Motor neuron (in vitro differentiated cells): ENCODE measurements around the gene LRRC59. TPM values are rescaled to one million over a fixed set of nuclear protein-coding genes. Genes with fewer than 3 reads are reported as not detected.
"Not testable (repeated sequence)": the region's sequence is repeated elsewhere in the genome, so short reads cannot be mapped to it uniquely, and the experiment has no call there.

Source experiments
- ATAC-seq, 8 experiments: fragments of 200-7000 bp; cut with Tn5 transposase; replicated peaks in 6 of 8; 2 replicates each; pipeline ENCODE4 v1.8.0; 2021; ENCODE audit warnings: mild to moderate bottlenecking in 8 of 8, moderate library complexity in 8 of 8
- H3K27ac ChIP-seq, 2 donors: fragments of 250-450 bp; sonication (Bioruptor Pico); 2 replicates each; pipeline ENCODE4 v1.9.0; 2021; ENCODE audit warnings: antibody characterized with exemption in 2 of 2, mild to moderate bottlenecking in 2 of 2, moderate library complexity in 1 of 2
- H3K4me1 ChIP-seq, 2 donors: fragments of 250-450 bp; sonication (Bioruptor Pico); replicated peaks in 1 of 2; 2 replicates each; pipeline ENCODE4 v1.6.1; 2021; ENCODE audit warnings: antibody characterized with exemption in 2 of 2, mild to moderate bottlenecking in 2 of 2, moderate library complexity in 1 of 2
- H3K4me3 ChIP-seq, 5 donors: fragments of 250-450 bp; sonication (Bioruptor Pico); 2 replicates each; pipeline ENCODE4 v1.9.0; 2021; ENCODE audit warnings: antibody characterized with exemption in 5 of 5, mild to moderate bottlenecking in 5 of 5, moderate library complexity in 4 of 5
- WGBS, 10 experiments: fragments of 450-650 bp; shearing (Covaris generic); methylation state at CpG; one replicate each; pipeline ENCODE4 v1.0.0; 2022; 5-methylcytosine and 5-hydroxymethylcytosine counted together
- in situ Hi-C, 9 experiments: fragments of 400-800 bp; cut with MboI; loops; one replicate each; pipeline ENCODE4 v1.15.0; 2021; ENCODE audit warnings: low sequenced_read_pairs in 9 of 9, low pct_unique_long_range_greater_than_20kb in 2 of 9; ENCODE audit not compliant: unreplicated experiment in 9 of 9
- total RNA-seq, 8 experiments: library from RNA; unstranded; fragments of 300-600 nt; gene quantifications; 2 replicates each; pipeline versions ENCODE4 v1.2.3 to v1.2.4, GENCODE V29; 2022

LRRC59 gene
- total RNA-seq, 8 experiments from 2014 or later = 44.5 to 143 (median 74.3) TPM

GRCh38 chr17:50421308-50422051, 24.2 kb upstream of the LRRC59 start:
- peak in 2 of 8 experiments; percentile 12 to 25 for ATAC-seq

GRCh38 chr17:50420419-50421112, 23.2 kb upstream of the LRRC59 start:
- peak in 2 of 8 experiments; percentile 37 to 73 for ATAC-seq
- no peak overlapping the region for H3K27ac ChIP-seq
- 0 to 100% (median 86%) methylated on average over 1 to 5 of the region's 6 CpGs; no CpG with 5 or more reads in 2 of the 10 experiments for WGBS, 10 experiments
- H3K4me3 ChIP-seq = no peak overlapping the region
- H3K4me1 ChIP-seq = peaks cover 13 to 15% of the 10 kb centered on the region in 2 donors
- in situ Hi-C loops = no loop called here

More at GRCh38 chr17:50421308-50422051, 24.2 kb upstream of the LRRC59 start:
- H3K4me1 ChIP-seq = peaks cover 18% of the 10 kb centered on the region in 2 donors
- in situ Hi-C loops = no loop called here
- no peak overlapping the region for H3K4me3 ChIP-seq
- 11 to 94% (median 66%) methylated on average over 2 to 3 of the region's 3 CpGs; no CpG with 5 or more reads in 1 of the 10 experiments for WGBS, 10 experiments
- no peak overlapping the region for H3K27ac ChIP-seq

GRCh38 chr17:50419577-50419976, 22.3 kb upstream of the LRRC59 start:
- H3K27ac ChIP-seq, ATAC-seq, H3K4me3 ChIP-seq, in situ Hi-C loops: not testable (repeated sequence)
- H3K4me1 ChIP-seq = peaks cover 8 to 11% of the 10 kb centered on the region in 2 donors
- WGBS, 10 experiments = 81 to 100% (median 92%) methylated on average over 1 to 6 of the region's 10 CpGs; no CpG with 5 or more reads in 2 of the 10 experiments

GRCh38 chr17:50414808-50415207, 17.5 kb upstream of the LRRC59 start:
- ATAC-seq = no peak
- WGBS, 10 experiments = 20 to 73% (median 66%) methylated on average over 1 to 3 of the region's 3 CpGs
- Histone ChIP-seq H3K4me1 (no peaks in the 10 kb centered on the region), H3K27ac (no peak overlapping the region), H3K4me3 (no peak overlapping the region)
- in situ Hi-C loops = no loop called here

- H3K27ac ChIP-seq = no peak overlapping the region
- in situ Hi-C loops = no loop called here
- no peak overlapping the region for H3K4me3 ChIP-seq
- 0 to 100% (median 64%) methylated on average over 1 to 4 of the region's 4 CpGs; no CpG with 5 or more reads in 2 of the 10 experiments for WGBS, 10 experiments
- no peaks in the 10 kb centered on the region for H3K4me1 ChIP-seq
- no peak for ATAC-seq
These were observed 14.9 kb upstream of the LRRC59 start for GRCh38 chr17:50412188-50412732.

GRCh38 chr17:50407921-50408320, 10.6 kb upstream of the LRRC59 start:
- WGBS, 10 experiments = 60 to 90% (median 83%) methylated on average over 1 to 3 of the region's 4 CpGs; no CpG with 5 or more reads in 3 of the 10 experiments
- no peaks in the 10 kb centered on the region for H3K4me1 ChIP-seq
- in situ Hi-C loops = no loop called here
- H3K27ac ChIP-seq = no peak overlapping the region
- ATAC-seq = no peak
- no peak overlapping the region for H3K4me3 ChIP-seq

GRCh38 chr17:50406578-50406977, 9.3 kb upstream of the LRRC59 start:
- in situ Hi-C loops = no loop called here
- no peak overlapping the region for H3K4me3 ChIP-seq
- ATAC-seq = no peak
- H3K4me1 ChIP-seq = no peaks in the 10 kb centered on the region
- H3K27ac ChIP-seq = no peak overlapping the region
- WGBS, 10 experiments = 11 to 47% (median 29%) methylated on average over 1 to 4 of the region's 5 CpGs; no CpG with 5 or more reads in 2 of the 10 experiments

- H3K4me1 ChIP-seq, in situ Hi-C loops, ATAC-seq, H3K4me3 ChIP-seq, H3K27ac ChIP-seq: not testable (repeated sequence)
- WGBS, 10 experiments = 17 to 100% (median 47%) methylated on average over 1 to 3 of the region's 4 CpGs; no CpG with 5 or more reads in 5 of the 10 experiments
These were observed 8.0 kb upstream of the LRRC59 start for GRCh38 chr17:50405351-50405750.

- in situ Hi-C loops, H3K27ac ChIP-seq, ATAC-seq, H3K4me3 ChIP-seq: not testable (repeated sequence)
- H3K4me1 ChIP-seq = peaks cover 10 to 12% of the 10 kb centered on the region in 2 donors
- 82 to 100% (median 93%) methylated on average over 2 to 6 of the region's 8 CpGs; no CpG with 5 or more reads in 5 of the 10 experiments for WGBS, 10 experiments
These were observed 2.3 kb upstream of the LRRC59 start for GRCh38 chr17:50399591-50399990.

GRCh38 chr17:50398672-50399071, 1.3 kb upstream of the LRRC59 start:
- 13 to 100% (median 70%) methylated on average over 1 to 2 of the region's 3 CpGs; no CpG with 5 or more reads in 4 of the 10 experiments for WGBS, 10 experiments
- H3K27ac ChIP-seq, ATAC-seq, H3K4me3 ChIP-seq, in situ Hi-C loops: not testable (repeated sequence)
- peaks cover 10 to 12% of the 10 kb centered on the region in 2 donors for H3K4me1 ChIP-seq

GRCh38 chr17:50397919-50398285, 579 bp upstream of the LRRC59 start:
- no peak for ATAC-seq
- Histone ChIP-seq H3K27ac (no peak overlapping the region), H3K4me1 (peaks cover 10 to 12% of the 10 kb centered on the region in 2 donors), H3K4me3 (no peak overlapping the region)
- in situ Hi-C loops = no loop called here
- 7 to 100% (median 91%) methylated on average over 1 to 5 of the region's 9 CpGs; no CpG with 5 or more reads in 4 of the 10 experiments for WGBS, 10 experiments

GRCh38 chr17:50396261-50397110, 837 bp downstream of the LRRC59 start:
- 0 to 80% (median 4%) methylated on average over 1 to 13 of the region's 30 CpGs; no CpG with 5 or more reads in 1 of the 10 experiments for WGBS, 10 experiments

More at GRCh38 chr17:50396261-50397110, 837 bp downstream of the LRRC59 start:
- peak overlapping the region; percentile 77 to 100 (median 94) for H3K4me3 ChIP-seq
- peaks cover 10 to 12% of the 10 kb centered on the region in 2 donors for H3K4me1 ChIP-seq
- in situ Hi-C loops = no loop called here
- H3K27ac ChIP-seq = peak overlapping the region; percentile 82 to 96
- peak; percentile 12 to 68 (median 20) for ATAC-seq
